Smooth muscle cell (in vitro differentiated cells): ENCODE data around the gene GDF7. TPM values are rescaled to one million over a fixed set of nuclear protein-coding genes. Genes with fewer than 3 reads are reported as not detected.

Experiments used
- DNase-seq: peaks from one replicate; lab custom pipeline; 2025; ENCODE audit not compliant: unreplicated experiment; lab: John Stamatoyannopoulos, UW
- H2AFZ ChIP-seq: fragments of 200-600 bp; sonication (generic); 2 replicates; pipeline ENCODE4 v1.6.0; 2016; ENCODE audit warnings: antibody characterized with exemption, low read depth, mild to moderate bottlenecking
- H3F3A ChIP-seq: fragments of 200-600 bp; sonication (generic); 2 replicates; pipeline ENCODE4 v1.6.0; 2017; ENCODE audit warnings: antibody characterized with exemption, low read depth
- H3K27ac ChIP-seq: fragments of 200-600 bp; sonication (generic); 2 replicates; pipeline ENCODE4 v1.5.1; 2016; ENCODE audit warnings: low read depth, mild to moderate bottlenecking
- H3K27me3 ChIP-seq: fragments of 200-600 bp; sonication (generic); 2 replicates; pipeline ENCODE4 v1.6.1; 2016; ENCODE audit warnings: low read depth, mild to moderate bottlenecking
- H3K36me3 ChIP-seq: fragments of 200-600 bp; sonication (generic); 2 replicates; pipeline ENCODE4 v1.5.1; 2016; ENCODE audit warnings: low read depth
- H3K4me1 ChIP-seq: fragments of 200-600 bp; sonication (generic); 2 replicates; pipeline ENCODE4 v1.5.1; 2016; ENCODE audit warnings: low read depth
- H3K4me2 ChIP-seq: fragments of 200-600 bp; sonication (generic); 2 replicates; pipeline ENCODE4 v1.6.0; 2016; ENCODE audit warnings: mild to moderate bottlenecking
- H3K4me3 ChIP-seq: fragments of 200-600 bp; sonication (generic); 2 replicates; pipeline ENCODE4 v1.5.1; 2016; ENCODE audit warnings: mild to moderate bottlenecking
- H3K79me2 ChIP-seq: fragments of 200-600 bp; sonication (generic); 2 replicates; pipeline ENCODE4 v1.6.0; 2016; ENCODE audit warnings: low read depth, mild to moderate bottlenecking
- H3K9ac ChIP-seq: fragments of 200-600 bp; sonication (generic); 2 replicates; pipeline ENCODE4 v1.6.0; 2016; ENCODE audit warnings: low read depth
- H3K9me3 ChIP-seq: fragments of 200-600 bp; sonication (generic); replicated peaks from 2 replicates; pipeline ENCODE4 v1.5.1; 2016; ENCODE audit warnings: low read depth
- H4K20me1 ChIP-seq: fragments of 200-600 bp; sonication (generic); 2 replicates; pipeline ENCODE4 v1.6.0; 2016; ENCODE audit warnings: low read depth
- CTCF ChIP-seq: fragments of 200-600 bp; sonication (generic); IDR thresholded peaks from 2 replicates; pipeline ENCODE4 v1.5.1; 2017; ENCODE audit warnings: borderline replicate concordance, mild to moderate bottlenecking, antibody characterized with exemption; ENCODE audit not compliant: insufficient read depth, poor library complexity, severe bottlenecking
- WGBS: methylation state at CpG from one replicate; pipeline ENCODE4 v1.1.7; 2016; ENCODE audit warnings: low lambda C conversion rate; 5-methylcytosine and 5-hydroxymethylcytosine counted together
- polyA plus RNA-seq: library from polyadenylated mRNA; unstranded; fragments of >200 nt; fragmentation: Nextera tagmentation; extraction: Ambion mirVana; gene quantifications from 2 replicates; pipeline ENCODE4 v1.2.1, GENCODE V29; 2016
- total RNA-seq: library from RNA; depleted of rRNA; stranded (reverse); fragments of >200 nt; gene quantifications from 2 replicates; pipeline ENCODE4 v1.2.3, GENCODE V29; 2014

Gene GDF7
- total and polyA plus RNA-seq, 2 experiments from 2014 or later = under 0.01 TPM; not detected in 1

- H3F3A ChIP-seq = no peaks in the 10 kb centered on the region
These were observed 7.5 kb downstream of the GDF7 start for GRCh38 chr2:20674309-20674965.

GRCh38 chr2:20674974-20675679, 8.2 kb downstream of the GDF7 start:
- WGBS = 58% methylated on average over 16 of the region's 16 CpGs
- no peak for DNase-seq
- no peaks in the 10 kb centered on the region for H4K20me1 ChIP-seq
- H3K79me2 ChIP-seq = no peaks in the 10 kb centered on the region
- peaks cover 41% of the 10 kb centered on the region for H3K27me3 ChIP-seq
- no peak overlapping the region for H3K4me3 ChIP-seq
- H3K27ac ChIP-seq = no peak overlapping the region
- H3K9ac ChIP-seq = no peak overlapping the region
- H2AFZ ChIP-seq = no peak overlapping the region
- no peaks in the 10 kb centered on the region for H3K9me3 ChIP-seq
- H3K36me3 ChIP-seq = no peaks in the 10 kb centered on the region
- no peak overlapping the region for H3K4me2 ChIP-seq
- TF ChIP-seq CTCF = no peak
- H3F3A ChIP-seq = no peaks in the 10 kb centered on the region
- peaks cover 5% of the 10 kb centered on the region for H3K4me1 ChIP-seq

More at GRCh38 chr2:20674309-20674965, 7.5 kb downstream of the GDF7 start:
- Histone ChIP-seq H3K9ac (no peak overlapping the region), H3K79me2 (no peaks in the 10 kb centered on the region), H3K4me1 (peaks cover 9% of the 10 kb centered on the region), H3K27ac (no peak overlapping the region), H3K4me3 (no peak overlapping the region), H2AFZ (no peak overlapping the region), H4K20me1 (no peaks in the 10 kb centered on the region), H3K27me3 (peaks cover 48% of the 10 kb centered on the region), H3K36me3 (no peaks in the 10 kb centered on the region), H3K9me3 (no peaks in the 10 kb centered on the region), H3K4me2 (no peak overlapping the region)
- 79% methylated on average over 11 of the region's 11 CpGs for WGBS
- DNase-seq = no peak
- TF ChIP-seq CTCF = no peak

GRCh38 chr2:20675701-20676352, 8.9 kb downstream of the GDF7 start:
- H2AFZ ChIP-seq = no peak overlapping the region
- DNase-seq = no peak
- no peak for TF ChIP-seq CTCF
- no peak overlapping the region for H3K4me2 ChIP-seq
- H3K36me3 ChIP-seq = no peaks in the 10 kb centered on the region
- peaks cover 34% of the 10 kb centered on the region for H3K27me3 ChIP-seq
- WGBS = 80% methylated on average over 6 of the region's 6 CpGs
- H4K20me1 ChIP-seq = no peaks in the 10 kb centered on the region
- H3F3A ChIP-seq = no peaks in the 10 kb centered on the region
- H3K4me1 ChIP-seq = peaks cover 5% of the 10 kb centered on the region
- no peaks in the 10 kb centered on the region for H3K79me2 ChIP-seq
- no peaks in the 10 kb centered on the region for H3K9me3 ChIP-seq
- H3K9ac ChIP-seq = no peak overlapping the region
- H3K4me3 ChIP-seq = no peak overlapping the region
- H3K27ac ChIP-seq = no peak overlapping the region
